Measurements from ENCODE around the gene PTTG1IP2.
"Not testable (repeated sequence)": the region's sequence is repeated elsewhere in the genome, so short reads cannot be mapped to it uniquely, and the experiment has no call there.

The PTTG1IP2 gene

DNA sequence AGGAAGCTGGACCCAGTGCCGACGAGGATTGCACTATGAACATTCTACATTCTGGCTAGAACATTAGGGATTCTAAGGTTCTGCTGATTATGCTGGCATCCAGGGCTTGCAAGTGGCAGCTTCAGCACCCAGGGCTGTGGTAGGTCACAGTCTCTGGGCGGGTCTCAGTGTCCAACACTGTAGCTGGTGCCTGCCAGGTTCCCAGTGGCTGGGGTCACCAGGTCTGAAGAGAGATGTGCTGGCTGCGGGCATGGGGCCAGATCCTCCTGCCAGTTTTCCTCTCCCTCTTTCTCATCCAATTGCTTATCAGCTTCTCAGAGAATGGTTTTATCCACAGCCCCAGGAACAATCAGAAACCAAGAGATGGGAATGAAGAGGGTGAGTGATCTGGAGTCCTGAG, at the start of gene PTTG1IP2:
Gene PTTG1IP2, plus strand, starts transcription at position 86 of the 400 bp plus-strand sequence. Its CDS starts 148 bp downstream, at position 234.
- DNase-seq: no peak
- ATAC-seq: no peak

DNA sequence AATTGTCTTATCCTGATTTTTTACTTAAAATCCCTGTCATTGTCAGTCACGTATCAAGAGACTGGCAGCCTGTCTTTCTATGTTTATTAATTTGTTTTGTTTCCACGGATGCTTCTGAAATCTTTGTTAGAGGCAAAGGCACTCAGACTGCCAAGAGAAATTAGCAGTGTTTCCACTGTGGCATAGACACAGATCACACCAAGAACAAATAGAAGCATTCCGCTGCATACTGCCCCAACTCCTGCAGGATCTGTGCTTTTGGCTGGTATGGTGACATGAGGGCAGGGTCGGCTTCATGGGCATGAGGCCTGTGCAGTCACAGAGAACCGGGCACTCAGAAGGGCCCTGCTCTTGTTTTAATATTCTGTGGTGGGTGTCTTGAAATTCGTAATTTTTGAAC, 47.8 kb upstream of the PTTG1IP2 start:
- DNase-seq (no peak), ATAC-seq (no peak)

DNA sequence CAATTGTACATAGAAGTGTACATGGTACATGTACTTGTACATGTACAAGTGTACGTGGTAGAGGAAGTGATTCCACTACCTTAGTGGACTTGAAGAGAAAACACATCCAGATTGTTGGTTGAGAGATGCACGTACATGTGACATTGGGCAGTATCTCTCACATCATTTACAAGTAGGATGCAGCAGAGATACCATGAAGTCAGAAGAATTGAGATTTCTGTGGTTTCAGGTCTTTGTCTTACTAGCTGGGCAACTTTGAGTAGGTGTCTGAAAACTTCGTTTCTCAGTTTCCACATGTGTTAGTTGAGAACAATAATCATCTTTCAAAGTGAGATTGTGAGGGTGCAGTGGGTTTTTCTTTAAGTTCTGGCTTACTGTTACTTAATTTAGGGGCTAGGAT, 44.7 kb upstream of the PTTG1IP2 start:
- DNase-seq: no peak
- ATAC-seq: peak; percentile 82

DNA sequence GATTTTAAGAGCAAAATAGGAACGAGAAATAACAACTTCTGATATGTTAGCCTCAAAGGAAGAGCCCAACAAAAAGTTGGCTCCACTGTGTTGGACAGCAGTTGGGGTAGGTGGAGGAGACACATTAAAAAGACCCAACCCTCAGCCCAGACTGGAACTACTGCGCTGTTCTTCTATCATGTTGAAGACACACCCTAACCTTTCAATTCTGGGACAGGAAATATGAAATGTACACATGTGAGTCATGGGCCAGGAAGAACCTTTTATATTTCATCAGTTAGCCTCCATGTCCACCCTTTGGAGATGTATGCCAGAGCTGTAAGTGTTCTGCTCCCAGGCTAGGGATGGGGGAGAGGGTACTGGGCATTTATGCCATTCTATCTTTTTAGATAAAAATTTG, 44.1 kb upstream of the PTTG1IP2 start:
- ATAC-seq: peak; percentile 84
- no peak for DNase-seq

DNA sequence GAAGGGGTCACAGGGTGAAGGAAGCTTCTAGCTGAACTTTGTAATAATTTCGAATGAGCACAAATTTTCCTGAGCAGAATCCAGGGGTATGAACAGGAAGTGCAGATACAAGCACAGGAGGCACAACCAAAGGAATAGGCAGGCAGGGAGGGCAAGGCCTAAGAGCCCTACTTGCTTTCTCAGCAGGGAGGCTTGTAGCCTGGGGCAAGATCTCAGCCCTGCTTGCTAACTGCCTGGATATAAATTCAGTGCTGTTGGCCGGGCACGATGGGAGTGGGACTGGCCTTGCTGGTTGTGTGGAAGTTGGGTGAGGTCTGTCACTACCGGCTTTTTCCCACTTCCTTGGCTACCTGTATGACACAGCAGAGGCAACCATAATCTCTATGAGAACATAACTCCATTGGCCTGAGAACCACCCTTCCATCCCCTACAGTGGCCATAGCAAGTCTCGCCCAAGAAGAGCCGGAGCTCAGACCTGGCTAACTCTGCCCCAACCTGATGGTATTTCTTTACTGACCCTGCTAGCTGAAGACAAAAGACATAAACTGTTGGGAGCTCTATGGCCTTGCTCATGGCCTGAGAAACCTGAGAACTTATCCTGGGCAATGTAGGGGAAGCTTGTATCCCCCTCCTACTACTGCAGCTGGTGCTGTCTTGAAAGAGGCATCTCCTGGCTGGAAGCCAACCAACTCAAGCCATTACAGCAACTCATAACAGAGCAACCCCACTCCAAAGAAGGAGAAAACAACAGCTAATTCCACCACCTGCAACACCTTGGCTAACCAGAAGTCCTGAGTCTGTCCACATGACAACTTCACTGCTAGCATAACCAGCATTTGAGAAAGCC, 38.6 kb upstream of the PTTG1IP2 start:
- ATAC-seq: no peak
- no peak for DNase-seq

DNA sequence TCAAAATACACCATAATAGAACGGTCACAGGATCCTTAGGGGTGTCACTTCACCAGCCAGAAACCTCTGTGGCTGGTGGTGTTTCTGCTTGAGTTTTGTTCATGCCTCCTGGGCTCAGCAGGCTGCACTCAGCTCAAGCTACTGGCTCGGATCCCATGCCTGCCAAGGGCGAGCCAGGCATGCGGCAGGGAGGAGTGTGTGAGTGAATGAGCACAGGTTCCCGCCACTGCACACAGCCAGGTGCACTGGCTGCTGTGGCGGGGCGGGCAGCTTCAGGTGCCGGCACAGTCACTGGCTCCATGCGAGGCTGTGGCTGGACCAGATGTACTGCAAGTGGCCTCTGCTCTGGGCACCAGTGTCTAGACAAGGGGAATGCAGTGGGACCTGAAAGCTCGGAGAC, 36.7 kb upstream of the PTTG1IP2 start:
- no peak for ATAC-seq
- no peak for DNase-seq

DNA sequence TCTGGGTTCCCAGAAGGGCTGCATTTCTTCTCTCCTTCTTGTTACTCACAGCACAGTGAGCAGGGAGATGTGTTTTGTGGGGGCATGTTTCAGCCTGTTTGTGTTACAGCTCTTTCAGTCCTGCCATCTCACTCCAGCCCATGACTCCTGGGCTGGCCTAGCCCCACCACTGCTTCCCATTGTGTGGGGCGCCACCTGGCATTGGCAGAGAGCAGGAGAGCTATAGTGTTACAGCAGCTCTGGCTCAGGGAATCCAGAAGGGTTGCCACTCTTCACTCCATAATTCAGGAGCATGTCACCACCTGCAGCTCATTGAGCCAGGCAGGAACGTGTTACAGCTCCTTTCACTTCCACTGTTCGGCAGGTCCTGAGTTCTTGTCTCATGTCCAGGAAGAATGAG, 36.2 kb upstream of the PTTG1IP2 start:
- no peak for ATAC-seq

DNA sequence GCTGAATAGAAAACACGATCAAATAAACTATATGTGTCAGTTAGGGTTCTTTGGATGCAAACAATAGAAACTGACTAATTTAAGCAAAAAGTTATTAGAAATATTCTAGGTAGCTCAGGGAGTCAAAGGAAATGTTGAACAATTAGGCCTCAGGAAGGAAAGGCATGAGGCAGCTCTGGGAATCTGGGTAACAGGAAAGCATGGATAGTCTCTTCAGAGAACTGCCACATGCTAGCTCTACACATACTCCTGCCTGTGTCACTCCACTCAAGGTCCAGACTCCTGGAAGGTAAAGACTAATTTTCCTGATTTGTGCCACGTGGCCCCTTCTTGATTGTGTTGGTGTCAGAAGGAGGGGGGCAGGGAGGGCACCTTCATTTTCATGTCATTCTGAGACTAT, 23.8 kb upstream of the PTTG1IP2 start:
- no peak for DNase-seq
- no peak for ATAC-seq

More for the DNA sequence above, 36.2 kb upstream of the PTTG1IP2 start:
- no peak for DNase-seq

DNA sequence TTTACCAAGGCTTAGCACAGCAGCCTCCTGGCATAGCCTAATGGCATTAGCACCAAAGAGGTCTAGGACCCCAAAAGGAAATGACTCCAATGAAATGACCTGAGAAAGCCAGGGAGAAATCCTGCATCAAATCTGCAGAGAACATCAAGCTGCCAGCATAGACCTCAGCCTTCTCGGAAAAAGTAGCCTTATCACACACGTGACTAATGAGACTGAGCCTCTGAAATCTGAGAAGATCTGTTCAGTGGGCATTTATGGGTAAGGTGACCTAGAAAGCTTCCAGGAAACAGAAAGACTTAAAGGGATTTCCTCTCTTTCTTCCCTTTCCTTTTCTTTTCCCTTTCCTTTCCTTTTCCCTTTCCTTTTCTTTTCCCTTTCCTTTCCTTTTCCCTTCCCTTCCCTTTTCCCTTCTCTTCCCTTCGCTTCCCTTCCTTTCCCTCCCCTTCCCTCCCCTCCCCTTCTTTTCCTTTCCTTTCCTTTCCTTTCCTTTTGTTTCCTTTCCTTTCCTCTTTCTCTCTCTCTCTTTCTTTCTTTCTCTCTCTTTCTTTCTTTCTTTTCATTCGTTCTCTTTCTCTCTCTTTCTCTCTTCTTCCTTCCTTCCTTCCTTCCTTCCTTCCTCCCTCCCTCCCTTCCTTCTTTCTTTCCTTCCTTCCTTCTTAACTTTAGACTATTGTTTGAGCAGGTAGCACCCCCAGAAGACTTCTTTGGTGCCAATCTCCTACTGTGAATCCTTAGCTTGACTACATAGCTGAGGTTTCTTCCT, 23.1 kb upstream of the PTTG1IP2 start:
- DNase-seq: no peak
- ATAC-seq: no peak

DNA sequence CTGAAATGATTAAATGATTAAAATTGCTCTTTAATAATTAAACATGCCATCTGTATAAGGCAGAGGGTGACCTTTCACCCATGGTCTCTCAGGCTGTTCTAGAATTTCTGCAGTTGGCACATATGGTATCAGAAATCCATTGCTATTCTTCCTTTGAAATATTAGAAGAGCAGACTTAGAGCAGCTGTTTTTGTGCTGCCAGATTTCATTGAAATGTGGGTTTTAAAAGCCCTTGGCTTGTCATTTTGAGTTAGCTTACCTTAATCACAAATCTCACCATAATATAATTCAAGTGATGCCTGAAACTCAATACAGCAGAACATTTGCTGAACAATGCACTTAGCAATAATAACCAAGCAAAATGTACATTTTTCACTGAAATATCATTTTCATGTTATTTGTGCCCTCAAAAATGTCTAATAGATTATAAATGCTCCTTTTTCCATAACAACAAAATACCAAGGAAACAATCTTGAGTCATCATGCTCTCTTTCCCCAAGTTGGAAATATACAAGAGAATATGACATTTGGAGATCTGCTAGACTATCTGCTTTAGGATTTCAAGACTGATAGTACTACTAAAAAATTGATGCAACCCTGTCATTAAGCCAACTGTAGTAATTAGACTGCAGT, 16.1 kb upstream of the PTTG1IP2 start:
- DNase-seq (no peak), ATAC-seq (no peak)

DNA sequence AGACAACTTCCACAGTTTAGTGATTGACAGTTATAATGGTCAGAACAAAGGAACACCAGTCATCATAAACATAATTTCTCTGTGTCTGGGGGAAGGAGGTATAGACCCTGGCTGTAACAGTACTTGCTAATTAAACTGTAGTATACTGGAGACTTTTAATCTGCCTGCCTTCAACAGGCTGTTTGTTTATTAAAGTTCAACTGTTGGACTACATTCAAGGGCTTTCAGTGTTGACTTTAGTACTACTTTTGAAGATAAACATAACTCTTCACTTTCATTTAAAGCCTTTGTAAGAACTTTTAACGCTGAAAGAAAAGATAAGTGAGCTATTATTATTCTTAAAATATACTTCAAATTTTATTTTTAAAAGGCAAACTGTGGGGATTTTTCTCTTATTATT, 15.5 kb upstream of the PTTG1IP2 start:
- DNase-seq (no peak), ATAC-seq (no peak)

DNA sequence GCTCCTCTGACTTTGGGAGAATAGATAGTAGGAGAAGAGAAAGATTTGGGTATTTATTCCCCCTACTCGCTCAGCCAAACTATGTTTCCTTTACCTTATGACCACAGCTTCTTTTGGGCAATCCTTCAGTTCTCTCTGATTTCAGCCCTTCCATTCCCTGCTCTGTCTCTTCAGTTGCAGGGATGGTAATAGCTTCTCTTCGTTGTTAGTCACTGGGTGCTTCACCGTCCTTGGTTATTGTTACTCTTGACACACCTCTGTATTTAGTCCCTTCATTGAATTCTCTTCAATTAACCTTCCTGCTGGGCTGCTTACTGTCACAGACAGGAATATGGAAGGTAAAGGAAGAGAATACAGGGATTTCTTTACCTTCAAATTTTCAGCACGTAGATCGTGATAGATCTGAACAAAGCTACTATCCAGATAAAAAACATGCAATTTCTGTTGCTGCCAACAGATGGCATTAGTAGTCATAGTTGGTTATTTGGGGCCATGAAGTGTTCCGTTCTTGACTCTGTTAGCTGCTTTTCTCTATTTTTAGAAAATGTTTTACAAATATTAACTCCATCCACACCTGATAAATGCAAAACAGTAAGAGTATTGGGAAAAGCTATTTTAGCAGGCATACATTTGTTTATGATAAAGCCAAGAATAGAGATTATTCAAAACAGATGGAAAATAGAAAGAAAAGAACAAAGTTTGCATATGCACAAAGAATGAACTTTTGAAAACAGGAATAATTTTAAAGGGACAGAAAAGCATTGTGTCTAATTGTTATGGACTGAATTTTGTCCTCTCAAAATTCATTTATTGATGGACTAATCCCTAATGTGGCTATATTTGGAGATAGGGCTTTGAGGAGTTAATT, 14.0 kb upstream of the PTTG1IP2 start:
- DNase-seq (no peak), ATAC-seq (no peak)

DNA sequence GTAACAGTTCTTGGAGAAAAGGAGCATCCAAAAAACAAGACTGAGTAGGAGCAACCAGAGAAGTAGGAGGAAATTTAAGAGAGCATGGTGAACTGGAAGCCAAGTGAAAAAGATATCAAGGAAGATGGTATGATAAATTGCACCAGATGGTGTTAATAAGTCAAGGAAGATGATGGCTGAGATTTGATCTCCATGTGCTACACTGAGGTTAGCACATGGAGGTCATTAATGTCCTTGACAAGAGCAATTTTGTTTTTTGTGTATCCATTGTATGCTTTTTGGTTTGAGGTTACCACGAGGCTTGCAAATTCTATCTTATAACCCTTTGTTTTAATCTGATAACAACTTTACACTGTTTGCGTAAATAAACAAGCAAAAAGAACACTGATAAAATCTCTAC, 11.3 kb upstream of the PTTG1IP2 start:
- no peak for DNase-seq
- no peak for ATAC-seq

DNA sequence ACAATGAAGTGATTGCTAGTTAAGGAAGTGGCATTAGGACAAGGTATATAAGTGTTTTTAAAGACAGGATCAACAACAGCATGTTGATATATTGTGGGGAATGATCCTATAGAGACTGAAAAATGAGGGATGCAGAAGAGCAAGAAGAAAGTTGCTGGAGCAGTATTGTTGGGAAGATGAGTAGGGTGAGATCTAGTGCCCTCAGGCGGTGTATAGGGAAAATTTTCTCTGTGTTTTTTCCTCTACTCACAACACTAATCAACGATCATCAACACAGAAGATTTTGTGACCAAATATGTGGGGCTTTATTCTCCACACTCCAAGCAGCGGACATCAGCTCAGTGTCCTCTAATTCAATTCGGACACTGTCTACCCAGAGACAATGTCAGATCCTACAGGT, 9.6 kb upstream of the PTTG1IP2 start:
- no peak for DNase-seq
- ATAC-seq: no peak

DNA sequence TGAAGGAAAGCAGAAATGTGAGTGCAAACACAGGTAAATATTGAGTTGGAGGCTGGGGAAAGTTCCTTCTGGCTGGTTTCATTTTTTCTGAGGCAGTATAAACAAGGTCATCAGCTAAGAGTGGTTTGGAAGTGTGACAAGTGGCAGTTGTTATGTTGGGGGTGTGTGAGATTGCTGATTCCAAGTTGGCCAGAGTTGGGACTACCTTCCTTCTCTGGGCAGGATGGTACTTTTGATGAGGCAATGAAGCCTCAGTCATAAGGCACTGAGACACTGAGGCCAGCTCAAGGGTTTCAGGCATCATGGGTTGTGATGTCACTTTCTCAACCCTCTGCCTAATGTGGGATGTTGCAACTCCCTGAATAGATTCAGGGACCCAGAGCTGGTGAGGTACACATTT, 8.2 kb upstream of the PTTG1IP2 start:
- no peak for ATAC-seq
- no peak for DNase-seq

DNA sequence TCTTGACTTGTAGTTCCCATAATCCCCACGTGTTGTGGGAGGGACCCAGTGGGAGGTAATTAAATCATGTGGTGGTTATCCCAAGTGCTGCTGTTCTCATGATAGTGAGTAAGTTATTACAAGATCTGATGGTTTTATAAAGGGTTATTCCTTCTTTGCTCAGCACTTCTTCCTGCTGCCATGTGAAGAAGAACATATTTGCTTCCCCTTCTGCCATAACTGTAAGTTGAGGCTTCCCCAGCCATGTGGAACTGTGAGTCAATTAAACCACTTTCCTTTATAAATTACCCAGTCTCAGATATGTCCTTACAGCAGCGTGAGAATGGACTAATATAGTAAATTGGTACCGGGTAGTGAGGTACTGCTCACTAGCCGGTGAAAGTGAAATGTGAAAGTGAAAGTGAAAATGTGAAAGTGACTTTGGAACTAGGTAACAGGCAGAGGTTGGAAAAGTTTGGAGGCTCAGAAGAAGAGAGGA, 6.2 kb upstream of the PTTG1IP2 start:
- not testable (repeated sequence) for ATAC-seq, DNase-seq

DNA sequence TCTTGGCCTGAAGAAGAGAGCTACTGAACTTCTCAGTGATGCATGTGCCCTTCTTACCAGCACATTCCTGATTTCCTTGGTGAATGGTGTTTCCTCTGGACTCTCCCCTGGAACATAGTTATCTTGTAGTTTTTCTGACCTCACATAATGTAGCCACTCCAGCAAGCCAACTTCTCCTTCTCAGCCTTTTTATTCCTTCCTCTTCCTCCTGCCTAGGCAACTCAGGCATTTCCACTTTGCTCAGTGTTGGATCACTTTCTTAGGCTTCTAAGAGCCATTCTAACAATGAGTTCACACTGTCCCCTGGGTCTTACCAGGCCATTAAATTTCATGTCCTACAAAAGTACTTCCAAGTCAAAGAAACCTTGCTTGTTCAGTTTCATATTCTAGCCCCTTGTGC, 3.6 kb upstream of the PTTG1IP2 start:
- DNase-seq: no peak
- no peak for ATAC-seq

DNA sequence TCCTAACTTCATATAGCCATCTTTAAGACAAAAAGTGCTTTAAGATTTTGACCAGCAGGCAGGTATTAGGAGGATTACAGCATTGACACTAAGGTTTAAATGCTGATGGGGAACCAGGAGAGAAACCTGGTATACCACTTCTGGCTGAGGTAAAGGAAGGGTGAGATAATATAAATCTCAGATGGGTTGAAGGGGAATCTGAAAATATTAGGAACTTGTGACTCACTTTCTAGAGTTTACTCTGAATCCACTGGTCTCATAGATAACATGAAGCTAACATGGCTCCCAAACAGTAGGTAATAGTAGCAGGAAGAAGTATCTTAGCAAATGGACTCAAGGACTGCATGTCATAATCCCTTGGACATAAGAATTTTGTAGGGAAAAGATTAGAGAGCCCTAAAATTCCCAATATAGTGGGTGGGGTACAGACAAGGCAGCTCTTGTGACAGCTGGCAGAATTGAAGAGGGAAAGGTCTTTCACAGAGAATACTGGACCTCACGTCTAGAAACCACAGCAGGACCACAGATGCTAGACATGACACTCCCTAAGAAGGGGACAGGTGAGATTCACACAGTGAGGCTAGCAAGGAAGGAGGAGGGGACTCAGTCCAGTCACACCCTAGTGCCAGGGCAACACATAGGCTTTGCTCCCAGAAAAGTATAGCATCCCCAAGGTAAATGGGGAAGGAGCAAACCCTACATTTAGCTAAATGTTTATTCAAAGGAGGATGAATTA, 3.5 kb downstream of the PTTG1IP2 start:
- DNase-seq: no peak
- ATAC-seq: peak; percentile 68

DNA sequence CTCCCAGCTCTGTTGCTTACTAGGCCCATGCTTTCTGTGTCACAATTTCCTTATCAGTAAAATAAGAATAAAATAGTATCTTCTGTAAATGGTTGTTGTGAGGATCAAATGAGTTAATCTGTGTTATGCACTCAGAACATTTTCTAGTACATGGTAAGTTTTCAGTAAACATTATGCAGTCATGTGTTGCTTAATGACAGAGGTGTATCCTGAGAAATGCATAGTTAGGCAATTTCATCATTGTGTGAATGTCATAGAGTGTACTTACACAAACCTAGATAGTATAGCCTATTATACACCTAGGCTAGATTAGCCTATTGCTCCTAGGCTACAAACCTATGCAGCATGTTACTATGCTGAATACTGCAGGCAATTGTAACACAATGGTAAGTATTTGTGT, 4.4 kb downstream of the PTTG1IP2 start:
- ATAC-seq: no peak
- no peak for DNase-seq

DNA sequence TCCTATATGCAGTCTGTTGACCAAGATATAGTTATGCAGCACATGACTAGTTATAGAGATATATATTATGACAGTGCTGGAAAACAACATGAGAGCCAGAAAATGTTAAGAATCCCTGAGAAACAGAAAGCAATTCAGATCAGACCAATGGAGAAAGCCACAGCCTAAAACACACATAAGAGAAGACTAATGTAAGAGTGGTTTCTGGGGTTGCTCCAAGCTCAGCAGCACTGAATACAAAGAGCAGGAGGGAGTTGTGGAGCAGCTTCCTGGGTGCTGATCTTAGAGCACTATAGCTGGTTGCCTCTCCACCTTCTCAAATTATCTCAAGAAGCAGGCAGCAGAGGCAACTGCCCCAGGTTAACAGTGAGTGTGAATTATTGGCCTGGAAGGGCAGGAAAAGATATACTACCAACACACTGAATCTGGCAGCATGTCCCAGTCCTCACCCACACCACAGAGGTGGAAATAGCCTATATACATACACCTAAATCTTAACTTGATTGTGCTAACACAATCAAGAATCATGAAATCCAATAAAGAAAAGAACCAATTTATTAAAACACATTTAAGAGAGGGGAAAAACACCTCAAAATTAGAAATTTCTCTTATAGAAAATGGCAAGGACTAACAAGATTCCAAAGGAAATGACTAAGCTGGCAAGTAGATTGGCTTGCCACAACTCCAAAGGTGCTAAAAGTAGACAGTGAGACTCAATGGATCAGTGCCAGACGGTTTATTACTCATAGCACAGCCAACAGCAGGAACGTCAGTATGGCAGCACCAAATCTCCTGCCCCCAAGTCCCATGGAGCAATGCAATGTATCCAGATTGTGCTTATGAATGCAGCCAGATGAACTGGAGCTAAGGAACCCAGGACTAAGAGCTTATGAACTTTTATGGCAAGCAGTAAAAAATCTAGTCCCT, 5.1 kb downstream of the PTTG1IP2 start:
- DNase-seq (no peak), ATAC-seq (no peak)

Measured in stimulated activated naive CD8-positive, alpha-beta T cell treated with anti-CD3 and anti-CD28 coated beads, Interleukin-15, Interleukin-2, amounts not matched to agents 100 U/mL and 50 U/mL, for 24 hours (primary cell).